CD8-positive, alpha-beta memory T cell (primary cell): ENCODE data around the gene ARL4C. TPM values are rescaled to one million over a fixed set of nuclear protein-coding genes. Genes with fewer than 3 reads are reported as not detected.

ENCODE experiments used
- CTCF ChIA-PET: fragments of 350-600 bp; sonication (Branson Sonifier 250); formaldehyde crosslinking; loops from one replicate; lab custom pipeline; 2021; ENCODE audit warnings: antibody characterized with exemption; lab: Charles Lee
- POLR2A ChIA-PET: fragments of 350-600 bp; sonication (Branson Sonifier 250); formaldehyde crosslinking; loops from one replicate; lab custom pipeline; 2021; ENCODE audit warnings: antibody characterized with exemption; lab: Charles Lee
- DNase-seq, 5 donors: peaks; one replicate each; pipeline versions ENCODE4 v3.0.0 to v3.0.0-alpha.2; 2020 to 2022; ENCODE audit warnings: mixed read lengths in 1 of 5
- H3K27ac ChIP-seq: one replicate; pipeline ENCODE4 v1.7.0; 2013; ENCODE audit warnings: low read depth, mild to moderate bottlenecking, low read length, moderate library complexity
- H3K27me3 ChIP-seq: 2 replicates; pipeline ENCODE4 v1.7.0; 2013; ENCODE audit warnings: low read length, mild to moderate bottlenecking; ENCODE audit not compliant: insufficient read depth, poor library complexity, severe bottlenecking
- H3K36me3 ChIP-seq: 2 replicates; pipeline ENCODE4 v1.7.0; 2013; ENCODE audit warnings: mild to moderate bottlenecking, low read length, moderate library complexity; ENCODE audit not compliant: insufficient read depth
- H3K4me1 ChIP-seq: 2 replicates; pipeline ENCODE4 v1.7.0; 2013; ENCODE audit warnings: mild to moderate bottlenecking, low read length, moderate library complexity; ENCODE audit not compliant: insufficient read depth
- H3K4me3 ChIP-seq: 2 replicates; pipeline ENCODE4 v1.7.0; 2013; ENCODE audit warnings: mild to moderate bottlenecking, low read length
- H3K9me3 ChIP-seq: 2 replicates; pipeline ENCODE4 v1.7.0; 2013; ENCODE audit warnings: mild to moderate bottlenecking, low read length
- H3K27ac Mint-ChIP-seq, 8 donors: one replicate each; pipeline ENCODE4 v1.8.0; 2020 to 2021; ENCODE audit warnings: mixed read lengths in 8 of 8, mild to moderate bottlenecking in 6 of 8, inconsistent platforms in 3 of 8, moderate library complexity in 3 of 8
- H3K27me3 Mint-ChIP-seq, 2 donors: one replicate each; pipeline ENCODE4 v1.8.0; 2020 to 2021; ENCODE audit warnings: mixed read lengths in 2 of 2, mild to moderate bottlenecking in 1 of 2, moderate library complexity in 1 of 2
- H3K36me3 Mint-ChIP-seq, 3 donors: one replicate each; pipeline ENCODE4 v1.8.0; 2020 to 2021; ENCODE audit warnings: mixed read lengths in 3 of 3, inconsistent platforms in 1 of 3, mild to moderate bottlenecking in 1 of 3
- H3K4me1 Mint-ChIP-seq, 3 donors: one replicate each; pipeline ENCODE4 v1.8.0; 2020 to 2021; ENCODE audit warnings: mixed read lengths in 3 of 3, inconsistent platforms in 1 of 3, mild to moderate bottlenecking in 1 of 3
- H3K4me3 Mint-ChIP-seq, 7 donors: one replicate each; pipeline ENCODE4 v1.8.0; 2020 to 2021; ENCODE audit warnings: mixed read lengths in 7 of 7, mild to moderate bottlenecking in 6 of 7, moderate library complexity in 4 of 7, inconsistent platforms in 2 of 7
- H3K9me3 Mint-ChIP-seq, 5 donors: one replicate each; pipeline ENCODE4 v1.8.0; 2020 to 2022; ENCODE audit warnings: mixed read lengths in 5 of 5, mild to moderate bottlenecking in 3 of 5, moderate library complexity in 2 of 5, inconsistent platforms in 1 of 5
- polyA plus RNA-seq: library from polyadenylated mRNA; unstranded; fragments of 300-500 nt; fragmentation: Illumina TruSeq; gene quantifications from one replicate; pipeline ENCODE4 v1.2.3, GENCODE V29; 2021
- total RNA-seq, 2 experiments: library from RNA; stranded (reverse); gene quantifications; one replicate each; pipeline ENCODE4 v1.2.3, GENCODE V29; 2021

The ARL4C gene
- total and polyA plus RNA-seq, 3 experiments from 2014 or later: 54.0 to 247 (median 54.7) TPM

DNA sequence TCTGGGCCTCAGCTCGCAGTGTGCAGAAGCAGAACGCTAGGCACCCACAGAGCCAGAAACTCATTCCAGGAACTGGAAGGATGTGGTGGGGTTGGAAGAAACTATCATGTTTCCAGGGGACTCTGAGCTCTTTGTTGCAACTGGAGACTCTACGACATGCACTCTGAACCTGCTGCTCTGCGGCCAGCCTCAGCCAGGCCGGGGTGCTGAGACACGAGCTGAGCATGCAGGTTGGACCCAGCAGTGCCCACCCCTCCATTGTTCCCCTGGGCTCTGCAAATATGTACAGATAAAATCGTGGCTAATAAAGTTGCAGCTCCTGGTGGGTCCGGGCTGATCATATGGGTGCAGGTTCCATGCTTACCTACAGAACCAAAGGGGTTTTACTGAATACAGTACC is 37.6 kb upstream of the ARL4C start:
- H3K27ac Mint-ChIP-seq: no peak overlapping the region
- peaks cover 4 to 26% of the 10 kb centered on the region in 2 donors for H3K27me3 Mint-ChIP-seq
- no peaks in the 10 kb centered on the region for H3K36me3 Mint-ChIP-seq
- no peaks in the 10 kb centered on the region for H3K4me1 Mint-ChIP-seq
- no peak overlapping the region for H3K4me3 Mint-ChIP-seq
- DNase-seq: no peak
- Histone ChIP-seq H3K27me3 (no peaks in the 10 kb centered on the region), H3K27ac (no peak overlapping the region), H3K4me3 (no peak overlapping the region), H3K4me1 (no peaks in the 10 kb centered on the region), H3K9me3 (no peaks in the 10 kb centered on the region), H3K36me3 (no peaks in the 10 kb centered on the region)
- ChIA-PET POLR2A (no interaction called here), CTCF (interaction anchor here (3.0 kb wide), 1 partner anchor 11 kb away, joined by 16 read pairs; no protein-coding TSS in a partner anchor)
- H3K9me3 Mint-ChIP-seq: peaks cover 0 to 6% (median 2%) of the 10 kb centered on the region in 5 donors

DNA sequence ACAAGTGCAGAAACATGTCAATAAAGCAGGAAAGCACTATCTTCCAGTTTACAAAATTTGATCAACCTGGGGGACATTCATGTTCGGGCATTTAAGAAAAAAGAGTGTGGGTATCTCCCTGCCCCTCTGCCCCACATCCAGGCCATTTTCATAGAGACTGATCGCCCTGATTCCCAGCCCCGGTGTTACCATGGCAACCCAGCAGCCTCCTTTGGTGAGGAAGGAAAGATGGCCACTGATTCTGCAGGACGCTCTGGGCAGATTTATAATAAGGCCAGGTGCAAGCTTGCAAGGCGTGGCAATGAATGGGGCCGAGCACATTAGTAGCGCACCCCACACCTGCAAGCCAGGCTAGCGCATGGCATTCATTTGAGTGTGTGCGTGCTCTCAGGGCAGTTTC is 36.7 kb upstream of the ARL4C start:
- Mint-ChIP-seq H3K9me3 (peaks cover 0 to 6% (median 2%) of the 10 kb centered on the region in 5 donors), H3K36me3 (peaks cover 0 to 4% (median 0%) of the 10 kb centered on the region in 3 donors), H3K4me1 (no peaks in the 10 kb centered on the region), H3K27me3 (peaks cover 9 to 28% of the 10 kb centered on the region in 2 donors), H3K4me3 (no peak overlapping the region), H3K27ac (no peak overlapping the region)
- ChIA-PET CTCF (interaction anchor here (3.0 kb wide), 1 partner anchor 11 kb away, joined by 16 read pairs; no protein-coding TSS in a partner anchor), POLR2A (no interaction called here)
- Histone ChIP-seq H3K36me3 (no peaks in the 10 kb centered on the region), H3K27me3 (no peaks in the 10 kb centered on the region), H3K9me3 (no peaks in the 10 kb centered on the region), H3K27ac (no peak overlapping the region), H3K4me1 (no peaks in the 10 kb centered on the region), H3K4me3 (no peak overlapping the region)
- DNase-seq: no peak

DNA sequence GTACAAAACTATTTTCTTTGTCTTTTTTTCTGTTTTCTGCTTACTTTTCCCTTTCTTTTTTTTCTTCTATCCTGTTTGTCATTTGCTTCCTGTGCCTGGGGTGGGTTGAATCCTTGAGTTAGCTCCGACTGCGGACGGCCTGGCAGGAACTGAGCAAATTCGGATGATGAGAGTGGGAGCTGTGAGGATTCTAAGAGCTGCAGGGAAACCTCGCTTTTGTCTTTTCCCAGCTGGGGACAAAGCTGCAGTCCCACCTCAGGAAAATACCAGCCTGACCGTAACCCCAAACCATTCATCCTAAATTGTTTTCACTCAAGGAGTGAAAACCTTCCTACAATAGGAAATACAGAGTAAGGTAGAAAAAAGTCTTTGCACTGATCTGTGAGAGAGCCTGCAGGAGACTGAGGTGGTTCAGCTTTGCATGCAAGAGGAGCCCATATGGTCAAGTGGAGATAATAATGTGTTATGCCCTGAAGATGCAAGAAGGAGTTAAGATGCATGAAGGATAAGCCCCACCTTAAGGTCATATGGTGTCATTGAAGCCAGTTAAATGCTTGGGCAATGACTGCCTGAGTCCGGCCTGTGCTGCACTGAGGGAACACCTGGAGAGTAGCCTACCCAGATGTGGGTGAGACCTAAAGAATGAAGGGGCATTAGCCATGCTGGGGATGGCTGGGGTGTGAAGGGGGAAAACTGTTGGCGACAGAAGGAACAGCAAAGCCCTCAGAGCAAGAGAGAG is 31.7 kb upstream of the ARL4C start:
- H3K4me3 ChIP-seq: no peak overlapping the region
- H3K27me3 ChIP-seq: no peaks in the 10 kb centered on the region
- ChIA-PET POLR2A (no interaction called here), CTCF (no interaction called here)
- no peaks in the 10 kb centered on the region for H3K4me1 Mint-ChIP-seq
- H3K9me3 ChIP-seq: no peaks in the 10 kb centered on the region
- H3K27me3 Mint-ChIP-seq: peaks cover 11 to 36% of the 10 kb centered on the region in 2 donors
- H3K27ac ChIP-seq: no peak overlapping the region
- DNase-seq: no peak
- peak overlapping the region in 1 of 7 donors; percentile 36 for H3K4me3 Mint-ChIP-seq
- H3K36me3 ChIP-seq: no peaks in the 10 kb centered on the region
- peaks cover 0 to 10% (median 0%) of the 10 kb centered on the region in 3 donors for H3K36me3 Mint-ChIP-seq
- no peak overlapping the region for H3K27ac Mint-ChIP-seq
- H3K4me1 ChIP-seq: no peaks in the 10 kb centered on the region
- peaks cover 2 to 14% (median 6%) of the 10 kb centered on the region in 5 donors for H3K9me3 Mint-ChIP-seq

DNA sequence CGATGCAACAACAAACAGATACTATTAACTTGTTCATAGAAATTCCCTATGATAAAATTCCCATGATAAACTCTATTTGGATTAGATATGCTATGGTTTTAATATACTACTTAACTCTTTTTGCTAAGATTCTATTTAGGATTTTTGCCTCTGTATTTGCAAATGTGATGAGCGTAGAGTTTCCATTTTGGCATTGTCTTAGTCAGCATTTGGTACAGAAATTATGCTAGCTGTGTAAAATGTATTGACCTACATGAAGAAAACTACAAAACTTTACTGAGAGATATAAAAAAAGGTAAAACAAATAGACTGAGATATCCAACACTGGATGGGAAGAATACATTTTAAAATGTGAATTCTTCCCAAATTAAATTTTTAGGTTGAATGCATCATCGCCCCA is 29.8 kb upstream of the ARL4C start:
- ChIA-PET CTCF (no interaction called here), POLR2A (no interaction called here)
- Histone ChIP-seq H3K4me1 (no peaks in the 10 kb centered on the region), H3K36me3 (no peaks in the 10 kb centered on the region), H3K9me3 (no peaks in the 10 kb centered on the region), H3K27me3 (no peaks in the 10 kb centered on the region), H3K4me3 (no peak overlapping the region), H3K27ac (no peak overlapping the region)
- no peak overlapping the region for H3K4me3 Mint-ChIP-seq
- peaks cover 0 to 14% (median 6%) of the 10 kb centered on the region in 5 donors for H3K9me3 Mint-ChIP-seq
- H3K36me3 Mint-ChIP-seq: peaks cover 0 to 10% (median 0%) of the 10 kb centered on the region in 3 donors
- peaks cover 10 to 20% of the 10 kb centered on the region in 2 donors for H3K27me3 Mint-ChIP-seq
- H3K4me1 Mint-ChIP-seq: no peaks in the 10 kb centered on the region
- no peak for DNase-seq
- H3K27ac Mint-ChIP-seq: no peak overlapping the region

- Histone ChIP-seq H3K9me3 (no peaks in the 10 kb centered on the region), H3K27me3 (no peaks in the 10 kb centered on the region), H3K36me3 (no peaks in the 10 kb centered on the region), H3K4me1 (no peaks in the 10 kb centered on the region), H3K4me3 (no peak overlapping the region), H3K27ac (no peak overlapping the region)
- ChIA-PET CTCF (no interaction called here), POLR2A (no interaction called here)
- Mint-ChIP-seq H3K27ac (peak overlapping the region in 2 of 8 donors; percentile 19 to 21), H3K4me3 (no peak overlapping the region), H3K9me3 (peaks cover 0 to 13% (median 6%) of the 10 kb centered on the region in 5 donors), H3K36me3 (peaks cover 0 to 3% (median 0%) of the 10 kb centered on the region in 3 donors), H3K27me3 (peaks cover 0 to 3% of the 10 kb centered on the region in 2 donors), H3K4me1 (no peaks in the 10 kb centered on the region)
- DNase-seq: no peak
Observed at GRCh38 chr2:234521536-234521935, 24.7 kb upstream of the ARL4C start.

DNA sequence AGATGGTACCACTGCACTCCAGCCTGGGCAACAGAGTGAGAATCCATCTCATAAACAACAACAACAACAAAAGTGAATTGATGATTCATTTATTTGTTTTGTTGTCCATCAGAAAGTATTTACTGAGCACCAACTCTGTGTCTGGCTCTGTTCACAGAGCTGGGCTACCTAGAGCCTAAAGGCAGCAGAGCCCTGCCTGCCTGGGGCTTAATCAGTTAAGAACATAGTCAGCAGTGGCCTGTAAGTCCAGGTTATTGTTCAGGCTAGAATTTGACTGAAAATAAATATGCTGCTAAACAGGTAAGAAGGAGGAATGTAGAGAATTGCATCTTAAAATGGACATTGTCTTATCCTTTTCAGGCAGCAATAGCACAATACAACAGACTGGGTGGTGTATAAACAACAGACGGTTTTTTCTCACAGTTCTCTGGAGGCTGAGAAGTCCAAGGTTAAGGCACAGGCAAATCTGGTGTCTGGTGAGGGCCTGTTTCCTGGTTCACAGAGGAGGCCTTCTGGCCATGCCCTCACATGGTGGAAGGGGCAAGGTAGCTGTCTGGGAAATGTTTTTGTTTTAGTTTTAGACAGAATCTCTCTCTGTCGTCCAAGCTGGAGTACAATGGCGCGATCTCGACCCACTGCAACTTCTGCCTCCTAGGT is 22.2 kb upstream of the ARL4C start:
- Histone ChIP-seq H3K27ac (no peak overlapping the region), H3K36me3 (no peaks in the 10 kb centered on the region), H3K4me1 (no peaks in the 10 kb centered on the region), H3K9me3 (no peaks in the 10 kb centered on the region), H3K4me3 (no peak overlapping the region), H3K27me3 (no peaks in the 10 kb centered on the region)
- ChIA-PET POLR2A (no interaction called here), CTCF (no interaction called here)
- Mint-ChIP-seq H3K4me3 (no peak overlapping the region), H3K27ac (no peak overlapping the region), H3K4me1 (no peaks in the 10 kb centered on the region), H3K27me3 (no peaks in the 10 kb centered on the region), H3K9me3 (no peaks in the 10 kb centered on the region), H3K36me3 (no peaks in the 10 kb centered on the region)
- no peak for DNase-seq

DNA sequence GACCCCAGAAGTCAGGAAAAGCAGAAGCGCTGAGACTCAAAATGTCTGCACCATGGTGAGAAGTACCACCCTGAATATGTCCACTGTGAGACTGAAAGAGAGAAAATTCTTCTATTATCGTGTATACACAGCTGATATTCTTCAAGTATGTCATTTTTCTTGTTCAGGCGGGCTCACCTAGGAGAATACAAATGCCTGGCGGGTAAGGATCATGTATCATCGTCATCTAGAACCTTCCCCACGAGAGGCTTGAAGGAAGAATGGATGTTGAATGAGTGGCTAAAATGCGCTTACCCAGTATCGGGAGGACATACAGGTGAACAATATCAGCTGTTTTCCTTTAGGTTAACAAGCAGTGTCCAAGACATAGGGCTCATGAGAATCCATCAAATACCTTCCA is 21.1 kb upstream of the ARL4C start:
- no peaks in the 10 kb centered on the region for H3K36me3 ChIP-seq
- POLR2A ChIA-PET: no interaction called here
- no peak overlapping the region for H3K4me3 ChIP-seq
- Mint-ChIP-seq H3K27me3 (no peaks in the 10 kb centered on the region), H3K4me3 (no peak overlapping the region), H3K4me1 (no peaks in the 10 kb centered on the region), H3K9me3 (no peaks in the 10 kb centered on the region), H3K36me3 (no peaks in the 10 kb centered on the region), H3K27ac (no peak overlapping the region)
- no peaks in the 10 kb centered on the region for H3K27me3 ChIP-seq
- no peaks in the 10 kb centered on the region for H3K4me1 ChIP-seq
- CTCF ChIA-PET: no interaction called here
- no peaks in the 10 kb centered on the region for H3K9me3 ChIP-seq
- DNase-seq: no peak
- H3K27ac ChIP-seq: no peak overlapping the region

- no peak for DNase-seq
- Mint-ChIP-seq H3K36me3 (peaks cover 0 to 4% (median 0%) of the 10 kb centered on the region in 3 donors), H3K27ac (no peak overlapping the region), H3K27me3 (no peaks in the 10 kb centered on the region), H3K9me3 (no peaks in the 10 kb centered on the region), H3K4me1 (no peaks in the 10 kb centered on the region), H3K4me3 (no peak overlapping the region)
- H3K4me1 ChIP-seq: no peaks in the 10 kb centered on the region
- no peaks in the 10 kb centered on the region for H3K9me3 ChIP-seq
- ChIA-PET POLR2A (no interaction called here), CTCF (no interaction called here)
- H3K36me3 ChIP-seq: no peaks in the 10 kb centered on the region
- H3K4me3 ChIP-seq: no peak overlapping the region
- no peaks in the 10 kb centered on the region for H3K27me3 ChIP-seq
- no peak overlapping the region for H3K27ac ChIP-seq
Observed at GRCh38 chr2:234514873-234515638, 18.2 kb upstream of the ARL4C start.
